Measurements from ENCODE around the gene YJU2. TPM values are rescaled to one million over a fixed set of nuclear protein-coding genes. Genes with fewer than 3 reads are reported as not detected.

The YJU2 gene
- total RNA-seq, 1 donor from 2014 or later = 40.7 TPM

GRCh38 chr19:4298810-4299550 lies 52.1 kb downstream of the YJU2 start:
- no peak overlapping the region for H3K4me3 Mint-ChIP-seq
- POLR2A ChIA-PET = no interaction called here

GRCh38 chr19:4300589-4300988 lies 53.7 kb downstream of the YJU2 start:
- no peak for TF ChIP-seq CTCF (IDR thresholded peaks at IDR 0.05)
- DNase-seq (no peak), ATAC-seq (ENCODE audit: low read depth) (no peak)
- no peak overlapping the region for H3K27ac Mint-ChIP-seq
- peaks cover 7% of the 10 kb centered on the region for H3K4me1 Mint-ChIP-seq
- no peak overlapping the region for H3K4me3 Mint-ChIP-seq
- H3K27me3 Mint-ChIP-seq = peaks cover 8% of the 10 kb centered on the region
- H3K36me3 Mint-ChIP-seq (ENCODE audit: low read depth) = no peaks in the 10 kb centered on the region
- intact Hi-C loops (cut with micrococcal nuclease) = no loop called here
- ChIA-PET CTCF (no interaction called here), POLR2A (no interaction called here)
- no peaks in the 10 kb centered on the region for H3K9me3 Mint-ChIP-seq

More at GRCh38 chr19:4298810-4299550, 52.1 kb downstream of the YJU2 start:
- H3K27ac Mint-ChIP-seq = no peak overlapping the region
- DNase-seq = no peak
- peaks cover 4% of the 10 kb centered on the region for H3K4me1 Mint-ChIP-seq
- no peak for ATAC-seq (ENCODE audit: low read depth)
- CTCF ChIA-PET = no interaction called here
- no peak for TF ChIP-seq CTCF (IDR thresholded peaks at IDR 0.05)
- intact Hi-C loops (cut with micrococcal nuclease) = no loop called here
- H3K27me3 Mint-ChIP-seq = peaks cover 9% of the 10 kb centered on the region
- no peaks in the 10 kb centered on the region for H3K36me3 Mint-ChIP-seq (ENCODE audit: low read depth)
- no peaks in the 10 kb centered on the region for H3K9me3 Mint-ChIP-seq

GRCh38 chr19:4301590-4302242 lies 54.8 kb downstream of the YJU2 start:
- TF ChIP-seq CTCF (IDR thresholded peaks at IDR 0.05) = no peak
- H3K4me1 Mint-ChIP-seq = peaks cover 7% of the 10 kb centered on the region
- DNase-seq = no peak
- H3K9me3 Mint-ChIP-seq = no peaks in the 10 kb centered on the region
- no peak overlapping the region for H3K4me3 Mint-ChIP-seq
- ChIA-PET POLR2A (no interaction called here), CTCF (no interaction called here)
- intact Hi-C loops (cut with micrococcal nuclease) = no loop called here
- no peak for ATAC-seq (ENCODE audit: low read depth)
- no peaks in the 10 kb centered on the region for H3K36me3 Mint-ChIP-seq (ENCODE audit: low read depth)
- peaks cover 10% of the 10 kb centered on the region for H3K27me3 Mint-ChIP-seq
- no peak overlapping the region for H3K27ac Mint-ChIP-seq

GRCh38 chr19:4302243-4302640 lies 55.4 kb downstream of the YJU2 start, which contains the start of gene TMIGD2:
TSS of gene TMIGD2 (minus strand) at chr19:4302389. CDS start at chr19:4302385, 4 bp downstream.
- Mint-ChIP-seq H3K27me3 (peaks cover 10% of the 10 kb centered on the region), H3K27ac (no peak within 1 kb of the TSS), H3K4me1 (peaks cover 7% of the 10 kb centered on the region), H3K9me3 (no peaks in the 10 kb centered on the region), H3K4me3 (no peak within 1 kb of the TSS), H3K36me3 (ENCODE audit: low read depth) (no peaks in the 10 kb centered on the region)
- no peak for DNase-seq
- ChIA-PET CTCF (no interaction called here), POLR2A (no interaction called here)
- TF ChIP-seq CTCF (IDR thresholded peaks at IDR 0.05) = no peak
- ATAC-seq (ENCODE audit: low read depth) = no peak
- intact Hi-C loops (cut with micrococcal nuclease) = no loop called here

- H3K4me1 Mint-ChIP-seq = peaks cover 7% of the 10 kb centered on the region
- DNase-seq = no peak
- H3K9me3 Mint-ChIP-seq = no peaks in the 10 kb centered on the region
- no peak for ATAC-seq (ENCODE audit: low read depth)
- CTCF ChIA-PET = no interaction called here
- no peak for TF ChIP-seq CTCF (IDR thresholded peaks at IDR 0.05)
- no peaks in the 10 kb centered on the region for H3K36me3 Mint-ChIP-seq (ENCODE audit: low read depth)
- intact Hi-C loops (cut with micrococcal nuclease) = no loop called here
- POLR2A ChIA-PET = no interaction called here
- peaks cover 10% of the 10 kb centered on the region for H3K27me3 Mint-ChIP-seq
- H3K27ac Mint-ChIP-seq = no peak overlapping the region
- H3K4me3 Mint-ChIP-seq = peak overlapping the region; percentile 41
These were observed 57.1 kb downstream of the YJU2 start for GRCh38 chr19:4303819-4304537.

Measured in activated B cell treated with CpG ODN at 0.5 μM for 24 hours (primary cell).